Ascending aorta (tissue), 2 donors: ENCODE results near the gene ARHGEF10L. TPM values are rescaled to one million over a fixed set of nuclear protein-coding genes. Genes with fewer than 3 reads are reported as not detected.

Source experiments
- DNase-seq, 2 donors: peaks; one replicate each; pipeline ENCODE4 v3.0.0-alpha.2; 2019; ENCODE audit warnings: low spot score in 2 of 2
- H3K27ac ChIP-seq, 2 donors: fragments of 200-600 bp; sonication (generic); one replicate each; pipeline ENCODE4 v1.5.1; 2016 to 2017; ENCODE audit warnings: mild to moderate bottlenecking in 1 of 2
- H3K27me3 ChIP-seq: fragments of 200-600 bp; sonication (generic); one replicate; pipeline ENCODE4 v1.5.1; 2017
- H3K36me3 ChIP-seq, 2 donors: fragments of 200-600 bp; sonication (generic); one replicate each; pipeline ENCODE4 v1.5.1; 2016
- H3K4me1 ChIP-seq, 2 donors: fragments of 200-600 bp; sonication (generic); one replicate each; pipeline ENCODE4 v1.5.1; 2016 to 2017; ENCODE audit warnings: mild to moderate bottlenecking in 1 of 2
- H3K4me3 ChIP-seq, 2 donors: fragments of 200-600 bp; sonication (generic); one replicate each; pipeline ENCODE4 v1.5.1; 2016 to 2017; ENCODE audit warnings: mild to moderate bottlenecking in 1 of 2
- H3K9me3 ChIP-seq, 2 donors: fragments of 200-600 bp; sonication (generic); one replicate each; pipeline ENCODE4 v1.5.1; 2016
- CTCF ChIP-seq, 3 experiments: fragments of 200-600 bp in 2 of 3; fragments of 450-650 bp in 1 of 3; sonication (generic) in 2 of 3; IDR thresholded peaks; one replicate each; pipeline ENCODE4 v1.5.1; 2016 to 2019; ENCODE audit warnings: antibody characterized with exemption in 3 of 3, mild to moderate bottlenecking in 1 of 3, moderate library complexity in 1 of 3
- intact Hi-C: fragments of 100-400 bp; cut with DNase I; formaldehyde crosslinking; loops from one replicate; pipeline ENCODE4 v1.15.1; 2023
- total RNA-seq: library from RNA; depleted of rRNA; stranded (reverse); fragments of >200 nt; gene quantifications from one replicate; pipeline ENCODE4 v1.1.0, GENCODE V29; 2016

ARHGEF10L gene
- total RNA-seq, 1 donor from 2014 or later: 177 TPM

- TF ChIP-seq CTCF (IDR thresholded peaks at IDR 0.05): no peak
- Histone ChIP-seq H3K27ac (no peak overlapping the region), H3K27me3 (no peaks in the 10 kb centered on the region), H3K4me3 (no peak overlapping the region), H3K9me3 (no peaks in the 10 kb centered on the region), H3K36me3 (no peaks in the 10 kb centered on the region), H3K4me1 (no peaks in the 10 kb centered on the region)
- DNase-seq: no peak
- intact Hi-C loops: no loop called here
Measured at GRCh38 chr1:17731460-17731859, 192.0 kb downstream of the ARHGEF10L start.

- no peaks in the 10 kb centered on the region for H3K4me1 ChIP-seq
- DNase-seq: no peak
- no peaks in the 10 kb centered on the region for H3K36me3 ChIP-seq
- H3K27ac ChIP-seq: no peak overlapping the region
- no peak overlapping the region for H3K4me3 ChIP-seq
- no peak for TF ChIP-seq CTCF (IDR thresholded peaks at IDR 0.05)
- H3K27me3 ChIP-seq: no peaks in the 10 kb centered on the region
- intact Hi-C loops: no loop called here
- no peaks in the 10 kb centered on the region for H3K9me3 ChIP-seq
Measured at GRCh38 chr1:17732475-17732874, 193.0 kb downstream of the ARHGEF10L start.

GRCh38 chr1:17733661-17734060, 194.2 kb downstream of the ARHGEF10L start:
- Histone ChIP-seq H3K27ac (no peak overlapping the region), H3K9me3 (no peaks in the 10 kb centered on the region), H3K4me1 (no peaks in the 10 kb centered on the region), H3K27me3 (no peaks in the 10 kb centered on the region), H3K36me3 (no peaks in the 10 kb centered on the region), H3K4me3 (no peak overlapping the region)
- intact Hi-C loops: no loop called here
- DNase-seq: no peak
- TF ChIP-seq CTCF (IDR thresholded peaks at IDR 0.05): no peak

- Histone ChIP-seq H3K4me3 (no peak overlapping the region), H3K4me1 (no peaks in the 10 kb centered on the region), H3K27me3 (no peaks in the 10 kb centered on the region), H3K27ac (no peak overlapping the region), H3K9me3 (no peaks in the 10 kb centered on the region), H3K36me3 (no peaks in the 10 kb centered on the region)
- no peak for TF ChIP-seq CTCF (IDR thresholded peaks at IDR 0.05)
- DNase-seq: no peak
- intact Hi-C loops: no loop called here
Measured at GRCh38 chr1:17734609-17735008, 195.1 kb downstream of the ARHGEF10L start.

GRCh38 chr1:17735348-17735747, 195.8 kb downstream of the ARHGEF10L start:
- intact Hi-C loops: no loop called here
- Histone ChIP-seq H3K4me3 (no peak overlapping the region), H3K9me3 (no peaks in the 10 kb centered on the region), H3K4me1 (no peaks in the 10 kb centered on the region), H3K27me3 (no peaks in the 10 kb centered on the region), H3K36me3 (no peaks in the 10 kb centered on the region), H3K27ac (no peak overlapping the region)
- no peak for DNase-seq
- no peak for TF ChIP-seq CTCF (IDR thresholded peaks at IDR 0.05)

GRCh38 chr1:17735793-17736192, 196.3 kb downstream of the ARHGEF10L start:
- DNase-seq: no peak
- Histone ChIP-seq H3K36me3 (no peaks in the 10 kb centered on the region), H3K27me3 (no peaks in the 10 kb centered on the region), H3K4me1 (no peaks in the 10 kb centered on the region), H3K9me3 (no peaks in the 10 kb centered on the region), H3K4me3 (no peak overlapping the region), H3K27ac (no peak overlapping the region)
- TF ChIP-seq CTCF (IDR thresholded peaks at IDR 0.05): no peak
- intact Hi-C loops: no loop called here
